D721Med (cell line): Measurements from ENCODE around the gene TMEM8B.

ENCODE experiments used
- DNase-seq: peaks from one replicate; pipeline ENCODE4 v3.0.0; 2011; ENCODE audit warnings: low spot score; ENCODE audit not compliant: insufficient read length
- FAIRE-seq: peaks from 2 replicates; lab custom pipeline; 2011; peaks lifted over from hg19 to GRCh38; lab: Jason Lieb, UNC
- CTCF ChIP-seq: IDR thresholded peaks from 2 replicates; pipeline ENCODE4 v1.5.1; 2012; ENCODE audit warnings: mild to moderate bottlenecking, control low read depth; ENCODE audit not compliant: insufficient read depth; ENCODE audit errors: missing control alignments

Gene TMEM8B

GRCh38 chr9:35903049-35903448, 74.0 kb downstream of the TMEM8B start:
- FAIRE-seq: peak; percentile 90
- TF ChIP-seq CTCF: peak; percentile 83
- no peak for DNase-seq

GRCh38 chr9:35904338-35904737, 75.3 kb downstream of the TMEM8B start:
- TF ChIP-seq CTCF: no peak
- DNase-seq: no peak
- no peak for FAIRE-seq

- no peak for TF ChIP-seq CTCF
- DNase-seq (no peak), FAIRE-seq (no peak)
Measured at GRCh38 chr9:35905051-35905781, 76.2 kb downstream of the TMEM8B start.

- no peak for TF ChIP-seq CTCF
- FAIRE-seq (no peak), DNase-seq (no peak)
Measured at GRCh38 chr9:35905912-35906679, 77.1 kb downstream of the TMEM8B start, which contains the start of gene HRCT1. Gene HRCT1 (plus strand): TSS chr9:35906202. CDS start chr9:35906288, 86 bp downstream.

- no peak for TF ChIP-seq CTCF
- no peak for FAIRE-seq
- no peak for DNase-seq
Measured at GRCh38 chr9:35906923-35907699, 78.1 kb downstream of the TMEM8B start.

GRCh38 chr9:35907711-35908503, 78.9 kb downstream of the TMEM8B start:
- TF ChIP-seq CTCF: no peak
- no peak for DNase-seq
- no peak for FAIRE-seq
